K562 (cell line): ENCODE data around the gene MRPL2. TPM values are rescaled to one million over a fixed set of nuclear protein-coding genes. Genes with fewer than 3 reads are reported as not detected.

Source experiments
- ARID2 ChIP-seq: fragments of 450-650 bp; IDR thresholded peaks from 2 replicates; pipeline ENCODE4 v1.6.1; 2017; ENCODE audit warnings: antibody characterized with exemption, mild to moderate bottlenecking
- CEBPB ChIP-seq: fragments of 450-650 bp; IDR thresholded peaks from 2 replicates; pipeline ENCODE4 v1.6.1; 2016; ENCODE audit warnings: missing genetic modification characterization, missing compliant biosample characterization
- ELF4 ChIP-seq: fragments of 450-650 bp; formaldehyde crosslinking; IDR thresholded peaks from 2 replicates; pipeline ENCODE4 v1.4.0; 2022; ENCODE audit warnings: missing genetic modification characterization
- FOXK1 ChIP-seq: sonication (generic); formaldehyde crosslinking; IDR thresholded peaks from 2 replicates; pipeline ENCODE4 v1.8.0; 2022; ENCODE audit warnings: missing genetic modification reagents, mild to moderate bottlenecking, borderline replicate concordance
- KDM5B ChIP-seq: fragments of 200-600 bp; sonication (generic); IDR thresholded peaks from 2 replicates; pipeline ENCODE4 v1.6.1; 2012; ENCODE audit warnings: low read depth, mild to moderate bottlenecking, moderate library complexity, low read length, control low read depth, inconsistent platforms; ENCODE audit not compliant: insufficient replicate concordance
- MGA ChIP-seq: fragments of 450-650 bp; IDR thresholded peaks from 2 replicates; pipeline ENCODE4 v1.6.1; 2016; ENCODE audit warnings: mild to moderate bottlenecking, moderate library complexity
- NCOA1 ChIP-seq: fragments of 450-650 bp; IDR thresholded peaks from 2 replicates; pipeline ENCODE4 v1.6.1; 2016; ENCODE audit warnings: low read depth
- RBM15 ChIP-seq: fragments of 200-400 bp; formaldehyde crosslinking; IDR thresholded peaks from 2 replicates; pipeline ENCODE4 v1.6.1; 2018; ENCODE audit warnings: mild to moderate bottlenecking, low read length, moderate library complexity; ENCODE audit not compliant: insufficient read depth
- STAT5A ChIP-seq: IDR thresholded peaks from 2 replicates; pipeline ENCODE4 v1.6.1; 2012; ENCODE audit warnings: low read length, inconsistent platforms, borderline replicate concordance
- TOE1 ChIP-seq, 2 experiments: fragments of 450-650 bp in 1 of 2; sonication (generic) in 1 of 2; formaldehyde crosslinking in 1 of 2; IDR thresholded peaks; 2 replicates each; pipeline versions ENCODE4 v1.7.1 to v1.8.0; 2016 to 2022; ENCODE audit warnings: borderline replicate concordance in 2 of 2, mild to moderate bottlenecking in 2 of 2, antibody characterized with exemption in 1 of 2, inconsistent platforms in 1 of 2, low read depth in 1 of 2, missing genetic modification reagents in 1 of 2, moderate library complexity in 1 of 2
- ZKSCAN3 ChIP-seq: fragments of 250-450 bp; sonication (Bioruptor Pico); IDR thresholded peaks from 2 replicates; pipeline ENCODE4 v1.4.0; 2020
- polyA plus RNA-seq, 8 experiments: library from polyadenylated mRNA; depleted of rRNA in 4 of 8; stranded (reverse) in 5 of 8; unstranded in 3 of 8; fragments of >200 nt; fragmentation: Nextera tagmentation in 2 of 8; fragmentation: Illumina TruSeq in 1 of 8; extraction: Ambion mirVana in 2 of 8; extraction: Trizol in 1 of 8; gene quantifications; 2 replicates each; pipeline versions ENCODE4 v1.2.1 to v1.2.3, GENCODE V29; 2011 to 2014; ENCODE audit warnings: inconsistent platforms in 1 of 8, missing spikeins in 1 of 8
- total RNA-seq, 7 experiments: library from RNA; depleted of rRNA in 6 of 7; stranded (reverse); fragments of >200 nt in 6 of 7; fragmentation: Illumina TruSeq in 2 of 7; extraction: Trizol in 2 of 7; gene quantifications; 2 replicates each; pipeline versions ENCODE4 v1.2.1 to v1.2.3, GENCODE V29; 2011 to 2021; ENCODE audit warnings: low replicate concordance in 1 of 7

Gene MRPL2
- total and polyA plus RNA-seq, 9 of the 15 experiments (the other 6 are each of a cell fraction or from before 2014, with no cell fraction given), result 63.1 to 262 (median 121) TPM

GRCh38 chr6:43013843-43014433 lies 45.3 kb downstream of the MRPL2 start, which contains the start of the genes KLHDC3 and MEA1 (continued):
- TF ChIP-seq MGA, result no peak
- TF ChIP-seq KDM5B, result peak; percentile 58
- no peak for TF ChIP-seq ZKSCAN3 (CRISPR knock-in tag)
- no peak for TF ChIP-seq ELF4 (CRISPR knock-in tag)
- no peak for TF ChIP-seq ARID2
- TF ChIP-seq RBM15, result no peak
- TF ChIP-seq TOE1 (IDR thresholded peaks at IDR 0.05; ENCODE audit: borderline replicate concordance), result no peak; the same call in none of the 2 replicates
- TF ChIP-seq TOE1 (CRISPR knock-in tag; IDR thresholded peaks at IDR 0.05; ENCODE audit: borderline replicate concordance, low read depth), result no peak
- TF ChIP-seq STAT5A, result no peak
- TF ChIP-seq FOXK1 (CRISPR knock-in tag), result no peak
- TF ChIP-seq CEBPB, result no peak
- TF ChIP-seq NCOA1, result no peak
